Activated CD4-positive, alpha-beta T cell treated with anti-CD3 and anti-CD28 coated beads, Interleukin-2, Interleukin-4, amounts not matched to agents 100 ng/mL and 50 ng/mL, durations not matched to agents 16 hours and 8 hours (primary cell): ENCODE measurements around the gene TSPAN15.

ENCODE experiments used
- DNase-seq: peaks from one replicate; pipeline ENCODE4 v3.0.0-alpha.2; 2020; ENCODE audit warnings: low spot score

Gene TSPAN15

DNA sequence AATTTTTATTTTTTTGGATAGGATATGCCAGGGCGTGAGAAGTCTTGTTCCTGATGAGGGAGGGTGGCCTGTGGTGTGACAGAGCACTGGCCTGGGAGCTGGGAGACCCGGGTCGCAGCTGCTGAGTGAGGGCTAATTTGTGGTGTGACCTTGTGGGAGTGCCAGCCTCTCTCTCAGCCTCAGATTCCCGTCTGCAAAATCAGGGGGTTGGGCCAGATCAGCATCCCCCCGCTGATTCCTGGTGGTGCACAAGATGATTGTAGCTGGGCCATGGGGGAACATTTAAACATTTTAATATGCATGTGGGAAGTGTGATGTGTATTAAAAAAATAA, 14.9 kb downstream of the TSPAN15 start:
- no peak for DNase-seq

DNA sequence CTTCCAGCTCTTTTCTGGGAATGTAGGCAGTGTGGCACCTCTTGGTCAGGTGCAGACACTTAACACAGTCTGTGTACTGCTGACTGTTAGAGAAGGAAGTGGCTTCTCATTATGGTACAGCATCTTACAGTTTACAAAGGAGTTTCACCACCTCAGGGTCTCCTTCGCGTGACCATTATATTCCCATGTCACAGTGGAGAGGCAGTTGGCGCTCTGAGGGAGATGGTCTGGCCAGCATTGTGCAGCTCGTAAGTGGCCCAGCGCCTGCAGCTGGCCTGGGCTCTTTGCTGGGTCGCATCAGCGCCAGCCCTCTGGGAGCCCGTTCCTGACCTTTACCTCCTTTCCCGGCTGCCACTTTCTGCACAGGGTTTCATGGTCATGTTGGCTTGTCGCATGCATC, 15.4 kb downstream of the TSPAN15 start:
- DNase-seq, result no peak

DNA sequence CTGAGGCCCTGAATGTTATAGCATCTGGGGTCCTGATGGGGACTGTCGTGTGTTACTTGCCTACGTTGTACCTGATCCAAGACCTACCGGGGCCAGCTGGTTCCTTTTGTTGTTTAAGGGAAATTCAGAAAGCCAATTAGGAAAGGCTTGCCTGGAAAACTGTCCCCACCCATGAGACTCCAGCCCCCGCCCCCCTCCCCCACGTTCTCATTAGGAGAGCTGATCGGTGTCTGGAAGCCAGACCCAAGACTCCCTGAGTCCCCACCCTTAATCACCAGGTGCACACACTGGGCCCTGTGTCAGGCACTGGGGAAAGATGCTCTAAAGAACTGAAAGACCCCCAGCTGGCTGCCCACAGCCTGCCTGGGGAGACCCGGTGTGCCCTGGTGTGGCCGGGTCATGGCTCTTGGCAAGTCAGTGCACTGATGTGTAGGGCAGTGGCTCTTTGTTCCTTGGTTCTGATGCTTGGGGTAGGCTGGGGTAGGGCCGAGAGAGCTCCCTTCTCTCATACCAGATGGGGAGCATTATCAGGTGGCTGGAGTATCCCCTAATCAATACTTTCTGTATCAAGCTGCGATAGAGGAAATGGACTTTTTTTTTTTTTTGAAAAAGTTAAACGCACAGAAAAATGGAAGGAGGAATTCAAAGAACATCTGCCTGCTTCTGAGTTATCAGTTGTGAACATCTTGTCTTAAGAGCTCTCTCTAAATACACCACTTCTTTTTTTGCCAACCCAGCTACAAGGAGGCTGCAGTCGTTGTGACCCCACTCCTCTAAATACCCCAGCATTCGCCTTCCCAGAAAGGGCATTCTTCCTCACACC, 16.9 kb downstream of the TSPAN15 start:
- DNase-seq, result no peak

GRCh38 chr10:69468751-69469089, 17.5 kb downstream of the TSPAN15 start:
- DNase-seq, result no peak

- no peak for DNase-seq
These were observed 18.7 kb downstream of the TSPAN15 start for GRCh38 chr10:69469976-69470375.

DNA sequence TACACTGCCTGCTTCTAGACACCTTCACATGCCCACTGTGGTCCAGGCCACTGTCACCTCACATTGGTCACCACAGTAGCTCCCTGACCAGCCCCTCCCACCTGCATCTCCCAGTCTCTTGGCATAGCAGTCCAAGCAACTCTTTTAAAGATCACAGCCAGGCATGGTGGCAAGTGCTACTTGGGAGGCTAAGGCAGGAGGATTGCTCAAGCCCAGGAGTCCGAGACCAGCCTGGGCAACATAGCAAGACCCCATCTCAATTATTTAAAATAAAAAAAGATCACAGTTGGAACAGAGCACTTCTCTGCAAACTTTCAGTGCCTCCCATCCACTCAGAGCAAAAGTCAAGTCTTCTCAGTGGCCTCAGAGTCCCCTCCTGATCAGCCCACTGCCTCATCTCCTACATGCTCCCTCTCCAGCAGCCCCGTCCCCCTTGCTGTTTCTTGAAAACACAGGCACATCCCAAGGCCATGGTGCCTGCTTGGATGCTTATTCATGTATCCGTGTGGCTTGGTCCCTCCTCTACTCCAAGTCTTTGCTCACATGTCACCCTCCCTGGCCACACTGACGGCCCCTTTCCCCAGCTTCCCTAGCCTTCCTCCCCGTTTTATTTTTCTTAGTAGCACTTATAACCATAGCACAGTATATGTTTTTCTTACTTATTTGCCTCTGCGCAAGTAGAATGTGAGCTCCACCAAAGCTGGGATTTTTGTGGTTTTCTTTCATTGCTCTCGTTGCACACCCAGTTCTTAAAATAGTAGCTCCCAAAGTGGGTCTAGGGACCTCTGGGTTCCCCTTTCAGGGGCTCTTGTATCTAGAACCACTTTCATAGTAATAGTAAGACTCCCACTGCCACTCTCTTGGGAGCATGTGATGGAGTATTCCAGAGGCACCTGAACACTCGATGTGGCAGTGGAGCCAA, 19.5 kb downstream of the TSPAN15 start:
- no peak for DNase-seq

DNA sequence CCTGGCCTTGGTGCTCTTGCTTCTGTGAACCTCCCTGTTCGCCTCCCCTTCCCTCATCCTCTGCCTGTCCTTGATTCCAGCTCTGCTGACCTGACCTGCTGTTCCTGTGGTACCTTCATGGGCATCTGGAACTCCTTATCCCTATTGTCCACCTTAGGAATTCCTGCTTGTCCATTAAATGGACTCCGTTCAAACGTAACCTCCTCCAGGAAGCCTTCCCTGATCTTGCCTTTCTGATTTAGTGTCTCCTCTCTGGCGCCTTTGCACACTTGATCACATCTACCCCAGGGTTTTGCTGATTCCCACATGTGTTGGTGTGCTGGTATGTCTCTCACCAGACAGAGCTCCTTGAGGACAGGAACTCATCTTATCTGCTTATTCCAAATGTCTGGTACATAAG, 20.9 kb downstream of the TSPAN15 start:
- no peak for DNase-seq

- no peak for DNase-seq
These were observed 21.3 kb downstream of the TSPAN15 start for GRCh38 chr10:69472544-69472943.

GRCh38 chr10:69473304-69473990, 22.2 kb downstream of the TSPAN15 start:
- no peak for DNase-seq

GRCh38 chr10:69474742-69475432, 23.6 kb downstream of the TSPAN15 start:
- DNase-seq, result no peak

DNA sequence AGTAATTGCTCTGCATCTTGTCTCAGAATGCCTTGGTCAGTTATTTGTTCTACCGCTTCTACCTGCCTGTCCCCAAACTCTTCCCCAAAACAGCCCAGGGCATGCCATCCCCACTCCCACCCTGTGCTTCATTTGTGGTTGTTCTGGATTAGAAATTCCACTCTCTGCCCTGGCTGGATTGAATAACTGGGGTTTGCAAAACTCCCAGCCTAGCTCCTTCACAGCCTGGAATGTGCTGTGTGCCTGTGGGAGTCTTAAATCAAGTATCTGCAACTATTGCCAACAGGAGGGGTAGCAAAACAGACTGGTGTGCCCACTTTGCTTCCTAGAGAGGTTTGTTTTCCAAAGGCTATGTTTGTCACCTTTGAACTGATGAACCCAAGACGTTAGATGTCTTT, 24.2 kb downstream of the TSPAN15 start:
- DNase-seq, result no peak

- DNase-seq, result no peak
These were observed 26.8 kb downstream of the TSPAN15 start for GRCh38 chr10:69477968-69478597.

DNA sequence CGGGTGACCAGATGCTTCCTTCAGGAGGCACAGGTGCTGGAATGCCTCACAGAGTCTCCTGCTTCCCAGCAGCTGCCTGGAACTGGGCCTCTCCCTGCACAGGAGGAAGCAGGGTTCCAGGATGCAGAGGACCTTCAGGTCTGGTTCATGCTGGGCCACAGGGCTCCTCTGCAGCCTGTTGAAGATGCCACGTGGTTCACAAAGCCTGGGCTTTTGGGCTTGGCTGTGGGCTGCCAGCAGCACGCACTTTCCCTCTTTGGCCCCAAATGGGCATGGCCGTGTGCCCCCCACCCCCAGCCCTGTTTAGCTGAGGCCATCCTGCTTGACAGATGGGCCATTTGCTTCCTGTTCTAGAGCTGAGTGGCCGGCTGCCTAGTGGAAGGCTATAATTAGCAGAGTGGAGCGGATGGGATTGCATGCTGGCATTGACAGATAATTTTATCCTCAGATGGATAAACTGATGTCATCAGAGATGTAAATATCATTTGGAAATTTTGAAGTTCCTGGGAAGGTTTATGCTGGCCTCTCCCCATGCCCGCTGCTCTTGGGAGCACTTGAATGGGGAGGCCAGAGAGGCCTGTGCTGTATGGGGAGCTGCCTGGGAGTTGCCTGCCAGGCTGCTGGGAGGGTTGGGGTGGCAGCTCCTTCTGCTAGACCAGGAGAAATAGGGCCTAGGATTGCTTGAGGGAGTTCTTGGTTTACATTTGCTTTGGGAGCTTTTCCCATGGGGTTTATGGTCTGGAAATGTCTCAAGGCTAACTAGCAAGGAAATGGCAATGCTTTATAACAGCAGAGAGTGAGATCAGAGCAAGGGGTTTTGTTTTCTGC, 28.2 kb downstream of the TSPAN15 start:
- no peak for DNase-seq

DNA sequence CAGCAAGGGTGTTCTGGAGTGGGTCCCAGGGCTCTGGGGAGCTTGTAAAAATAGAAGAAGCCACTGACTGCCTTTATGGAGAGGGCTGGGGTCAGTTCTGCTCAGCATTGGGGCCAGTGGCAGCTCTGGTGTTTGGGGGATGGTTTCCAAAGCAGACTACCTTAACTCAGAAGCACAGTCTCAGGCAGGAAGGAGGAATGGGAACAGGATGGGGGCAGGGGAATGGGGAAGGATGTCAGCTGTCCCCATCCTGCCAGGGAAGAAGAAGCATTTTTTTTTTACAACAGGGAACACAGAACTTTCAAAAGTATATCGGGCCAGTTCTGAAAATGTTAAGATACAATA, 28.8 kb downstream of the TSPAN15 start:
- DNase-seq, result no peak

GRCh38 chr10:69481305-69481704, 30.0 kb downstream of the TSPAN15 start:
- no peak for DNase-seq

DNA sequence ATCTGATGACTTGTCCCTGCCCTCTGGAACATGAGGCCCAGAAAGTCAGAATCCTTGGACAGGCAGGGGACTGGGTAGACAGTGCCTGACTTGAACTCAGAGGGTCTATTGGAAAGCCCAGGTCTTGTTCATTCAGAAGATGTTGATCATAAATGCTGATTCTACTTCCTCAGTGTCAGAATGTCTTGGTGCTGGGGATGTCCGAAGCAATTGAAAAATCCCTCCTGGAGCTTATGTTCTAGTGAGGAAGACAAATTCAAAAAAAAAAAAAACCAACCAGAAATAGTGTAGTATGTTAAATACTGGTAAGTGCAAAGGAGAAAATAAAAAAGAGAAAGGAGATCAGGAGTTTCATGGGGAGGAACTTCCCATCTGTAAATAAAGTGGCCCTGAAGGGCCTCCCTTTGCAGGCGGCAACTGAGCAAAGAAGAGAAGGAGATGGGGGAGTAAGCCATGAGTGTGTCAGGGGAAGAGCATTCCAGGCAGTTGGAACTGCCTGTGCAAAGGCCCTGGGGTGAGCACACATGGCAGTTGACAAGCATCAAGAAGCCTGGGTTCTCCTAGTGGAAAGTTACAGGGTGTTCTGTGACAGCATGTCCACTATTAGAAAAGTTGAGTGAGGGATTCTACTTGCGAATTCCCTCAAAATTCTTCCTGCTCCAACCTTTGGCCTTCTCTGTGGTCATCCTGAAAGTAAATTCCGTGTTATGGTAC, 30.7 kb downstream of the TSPAN15 start:
- no peak for DNase-seq

DNA sequence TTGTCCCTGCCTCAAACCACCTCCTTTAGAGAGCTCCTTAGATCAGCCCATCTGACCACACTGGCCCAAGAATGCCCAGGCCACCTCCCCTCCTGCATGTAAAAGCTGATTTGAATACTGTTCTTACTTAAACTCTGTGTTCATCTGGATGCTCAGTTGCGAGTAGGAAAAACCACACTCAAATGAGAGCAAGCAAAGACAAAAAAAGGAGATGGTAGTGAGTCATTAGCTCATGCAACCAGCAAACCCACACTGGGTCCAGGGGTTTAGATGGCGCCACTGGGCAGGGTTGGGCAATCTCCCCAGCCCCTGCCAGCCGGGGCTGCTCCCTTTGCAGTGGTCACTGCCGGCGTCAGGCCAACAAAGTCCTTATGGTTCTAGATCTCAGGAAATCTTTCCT, 32.7 kb downstream of the TSPAN15 start:
- DNase-seq, result no peak

DNA sequence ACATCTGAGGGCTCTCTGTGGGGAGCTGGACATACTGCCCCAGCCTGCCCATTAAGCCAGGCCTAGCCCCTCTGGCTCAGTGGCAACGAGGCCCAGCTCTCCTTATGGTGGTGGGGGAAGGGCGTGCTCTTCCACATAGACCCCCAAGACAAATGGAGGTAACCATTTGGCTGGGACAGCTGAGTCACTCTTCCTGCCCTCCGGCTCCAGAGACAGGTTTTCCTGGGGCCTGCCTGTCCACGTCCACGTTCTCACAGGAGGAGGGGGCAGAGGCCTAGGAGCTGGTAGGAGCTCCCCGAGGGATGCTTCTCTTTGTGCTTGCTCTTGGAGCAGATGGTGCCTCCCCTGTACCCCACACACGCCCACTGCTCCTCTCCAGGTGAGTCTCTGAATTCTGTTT, 33.5 kb downstream of the TSPAN15 start:
- DNase-seq, result no peak

DNA sequence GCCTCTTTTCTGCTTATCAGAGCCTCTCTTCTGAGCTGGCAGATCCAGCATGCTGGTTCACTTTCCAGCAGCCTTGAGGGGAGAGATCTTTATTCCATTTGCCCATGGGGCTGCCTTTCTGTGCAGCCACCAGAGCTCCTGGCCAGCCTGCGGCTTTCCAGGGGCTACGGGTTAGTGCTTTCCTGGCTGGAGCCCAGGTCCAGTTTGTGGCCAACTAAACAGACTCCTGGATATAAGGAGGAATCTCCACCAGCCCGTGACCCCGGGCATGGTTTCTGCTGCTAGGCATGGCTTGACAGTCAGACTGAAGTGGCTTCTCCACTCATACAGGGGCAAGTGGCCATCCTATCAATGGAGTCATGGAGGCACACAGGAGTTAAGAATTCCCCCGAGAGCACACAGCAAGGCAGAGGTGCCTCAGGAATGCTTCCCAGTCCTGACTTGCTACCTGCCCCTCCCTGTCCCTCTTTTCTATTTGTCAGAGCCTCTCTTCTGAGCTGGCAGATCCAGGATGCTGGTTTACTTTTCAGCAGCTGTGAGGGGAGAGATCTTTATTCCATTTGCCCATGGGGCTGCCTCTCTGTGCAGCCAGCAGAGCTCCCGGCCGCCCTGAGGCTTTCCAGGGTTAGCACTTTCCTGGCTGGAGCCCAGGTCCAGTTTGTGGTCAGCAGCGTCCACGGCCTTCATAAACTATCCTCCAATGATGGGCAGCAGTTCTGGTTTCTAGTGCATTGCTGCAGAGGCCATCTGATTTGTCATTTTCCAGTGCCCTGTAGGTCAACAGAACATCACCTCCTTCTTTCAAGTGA, 35.9 kb downstream of the TSPAN15 start:
- DNase-seq, result no peak
